ENCODE measurements around the gene CORIN.

DNA sequence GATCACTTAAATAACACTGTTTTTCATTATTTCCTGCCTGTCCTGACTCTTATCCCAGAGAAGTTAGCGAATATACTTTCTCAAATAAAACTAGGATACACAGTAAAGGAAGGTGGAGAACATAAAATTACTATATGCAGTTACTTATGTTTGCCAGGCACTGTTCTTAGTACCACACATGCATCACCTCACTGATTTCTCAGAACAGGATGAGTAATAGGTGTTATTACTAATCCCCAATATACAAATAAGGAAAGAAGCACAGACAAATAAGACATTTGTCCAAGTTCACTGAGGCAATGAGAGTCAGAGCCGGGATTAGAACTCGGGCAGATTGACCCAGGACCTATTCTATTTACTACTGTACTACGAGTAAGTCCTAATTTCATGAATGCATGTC, 91.7 kb downstream of the CORIN start:
- TF ChIP-seq EP300 (IDR thresholded peaks at IDR 0.05) = no peak
- TF ChIP-seq, protein P1, sequence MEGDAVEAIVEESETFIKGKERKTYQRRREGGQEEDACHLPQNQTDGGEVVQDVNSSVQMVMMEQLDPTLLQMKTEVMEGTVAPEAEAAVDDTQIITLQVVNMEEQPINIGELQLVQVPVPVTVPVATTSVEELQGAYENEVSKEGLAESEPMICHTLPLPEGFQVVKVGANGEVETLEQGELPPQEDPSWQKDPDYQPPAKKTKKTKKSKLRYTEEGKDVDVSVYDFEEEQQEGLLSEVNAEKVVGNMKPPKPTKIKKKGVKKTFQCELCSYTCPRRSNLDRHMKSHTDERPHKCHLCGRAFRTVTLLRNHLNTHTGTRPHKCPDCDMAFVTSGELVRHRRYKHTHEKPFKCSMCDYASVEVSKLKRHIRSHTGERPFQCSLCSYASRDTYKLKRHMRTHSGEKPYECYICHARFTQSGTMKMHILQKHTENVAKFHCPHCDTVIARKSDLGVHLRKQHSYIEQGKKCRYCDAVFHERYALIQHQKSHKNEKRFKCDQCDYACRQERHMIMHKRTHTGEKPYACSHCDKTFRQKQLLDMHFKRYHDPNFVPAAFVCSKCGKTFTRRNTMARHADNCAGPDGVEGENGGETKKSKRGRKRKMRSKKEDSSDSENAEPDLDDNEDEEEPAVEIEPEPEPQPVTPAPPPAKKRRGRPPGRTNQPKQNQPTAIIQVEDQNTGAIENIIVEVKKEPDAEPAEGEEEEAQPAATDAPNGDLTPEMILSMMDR (IDR thresholded peaks at IDR 0.05) = no peak
- no peak for TF ChIP-seq POLR2AphosphoS5 (IDR thresholded peaks at IDR 0.05)

Measured in stomach (tissue), 4 donors.